HCT116 (cell line): Measurements from ENCODE around the gene EBLN1. TPM values are rescaled to one million over a fixed set of nuclear protein-coding genes. Genes with fewer than 3 reads are reported as not detected.

Experiments
- ATAC-seq: fragments of 200-7000 bp; cut with Tn5 transposase; 2 replicates; pipeline ENCODE4 v1.9.1; 2020; ENCODE audit warnings: mild to moderate bottlenecking, moderate library complexity
- BruUV-seq: library from RNA; stranded (reverse); fragments of 400-500 nt; replicated peaks from 2 replicates; lab custom pipeline; 2021; lab: Mats Ljungman, UMichigan
- CTCF ChIA-PET: fragments of 300-600 bp; sonication (Branson Sonifier 250); formaldehyde crosslinking; loops from one replicate; lab custom pipeline; 2021; ENCODE audit warnings: antibody characterized with exemption; lab: Charles Lee
- POLR2A ChIA-PET: fragments of 300-600, 350-600 bp; sonication (Branson Sonifier 250); formaldehyde crosslinking; loops from one replicate; lab custom pipeline; 2021; ENCODE audit warnings: antibody characterized with exemption; lab: Charles Lee
- RAD21 ChIA-PET, 2 experiments: fragments of 300-600 bp; sonication (Branson Sonifier 250); formaldehyde crosslinking; loops; one replicate each; lab custom pipeline; 2023; ENCODE audit warnings: low total read pairs in 2 of 2; ENCODE audit not compliant: uncharacterized antibody in 2 of 2, unreplicated experiment in 2 of 2, low non-redundant PET in 1 of 2; lab: Charles Lee
- DNase-seq: peaks from one replicate; pipeline ENCODE4 v3.0.0-alpha.2; 2010; ENCODE audit warnings: low read depth, low spot score
- H2AFZ ChIP-seq: fragments of 200-600 bp; shearing (Covaris generic), sonication (generic); 2 replicates; pipeline ENCODE4 v1.6.1; 2017; ENCODE audit warnings: low read depth, mixed run types, mixed read lengths, antibody characterized with exemption, low read length; ENCODE audit not compliant: poor library complexity, severe bottlenecking
- H3K27ac ChIP-seq: 2 replicates; pipeline ENCODE4 v1.5.1; 2012; ENCODE audit warnings: low read depth, low read length
- H3K27me3 ChIP-seq: fragments of 200-600 bp; sonication (generic); 2 replicates; pipeline ENCODE4 v1.6.1; 2016; ENCODE audit warnings: mixed run types, low read length, mixed read lengths; ENCODE audit not compliant: insufficient read depth
- H3K36me3 ChIP-seq, 2 experiments: fragments of 200-500 bp in 1 of 2; fragments of 200-600 bp in 1 of 2; sonication (Bioruptor generic) in 1 of 2; sonication (generic) in 1 of 2; 2 replicates each; pipeline versions ENCODE4 v1.5.1 to v1.6.1; 2014 to 2016; ENCODE audit warnings: low read length in 2 of 2, inconsistent platforms in 1 of 2, mixed read lengths in 1 of 2, mixed run types in 1 of 2; ENCODE audit not compliant: insufficient read depth in 2 of 2, control insufficient read depth in 1 of 2
- H3K4me1 ChIP-seq, 2 experiments: fragments of 200-600 bp in 1 of 2; sonication (generic) in 1 of 2; 2 replicates each; pipeline versions ENCODE4 v1.5.1 to v1.6.1; 2012 to 2017; ENCODE audit warnings: low read length in 2 of 2, inconsistent platforms in 1 of 2, mild to moderate bottlenecking in 1 of 2, mixed read lengths in 1 of 2, mixed run types in 1 of 2, moderate library complexity in 1 of 2; ENCODE audit not compliant: insufficient read depth in 2 of 2, control insufficient read depth in 1 of 2
- H3K4me2 ChIP-seq: fragments of 200-600 bp; sonication (generic); 2 replicates; pipeline ENCODE4 v1.6.1; 2017; ENCODE audit warnings: mixed run types, low read length, mixed read lengths
- H3K4me3 ChIP-seq, 2 experiments: fragments of 200-600 bp in 1 of 2; sonication (generic) in 1 of 2; replicated peaks in 1 of 2; 2 replicates each; pipeline ENCODE4 v1.5.1; 2011 to 2016; ENCODE audit warnings: low read length in 2 of 2, control low read depth in 1 of 2, low read depth in 1 of 2, mild to moderate bottlenecking in 1 of 2, mixed read lengths in 1 of 2, mixed run types in 1 of 2
- H3K79me2 ChIP-seq: fragments of 200-600 bp; sonication (generic); 2 replicates; pipeline ENCODE4 v1.6.1; 2017; ENCODE audit warnings: mild to moderate bottlenecking, mixed run types, low read length, moderate library complexity, mixed read lengths; ENCODE audit not compliant: insufficient read depth
- H3K9ac ChIP-seq: fragments of 200-600 bp; sonication (generic); 2 replicates; pipeline ENCODE4 v1.6.1; 2016; ENCODE audit warnings: low read length, mixed read lengths
- H3K9me2 ChIP-seq: fragments of 200-600 bp; sonication (generic), shearing (Covaris generic); 2 replicates; pipeline ENCODE4 v1.6.1; 2017; ENCODE audit warnings: mixed run types, mild to moderate bottlenecking, moderate library complexity; ENCODE audit not compliant: insufficient read depth
- H3K9me3 ChIP-seq, 2 experiments: fragments of 200-500 bp in 1 of 2; fragments of 200-600 bp in 1 of 2; sonication (Bioruptor generic) in 1 of 2; sonication (generic) in 1 of 2; 2 replicates each; pipeline ENCODE4 v1.6.1; 2014 to 2017; ENCODE audit warnings: low read length in 2 of 2, mixed read lengths in 2 of 2, inconsistent platforms in 1 of 2, low read depth in 1 of 2, mild to moderate bottlenecking in 1 of 2, mixed run types in 1 of 2, moderate library complexity in 1 of 2; ENCODE audit not compliant: control insufficient read depth in 1 of 2, insufficient read depth in 1 of 2
- H4K20me1 ChIP-seq: fragments of 200-600 bp; sonication (generic), shearing (Covaris generic); 2 replicates; pipeline ENCODE4 v1.6.1; 2017; ENCODE audit warnings: mixed run types, mild to moderate bottlenecking, moderate library complexity; ENCODE audit not compliant: insufficient read depth
- CBX3 ChIP-seq: IDR thresholded peaks from 2 replicates; pipeline ENCODE4 v1.6.1; 2012; ENCODE audit warnings: low read depth
- CEBPB ChIP-seq: IDR thresholded peaks from 2 replicates; pipeline ENCODE4 v1.6.1; 2012; ENCODE audit warnings: low read depth
- ELF1 ChIP-seq: IDR thresholded peaks from 2 replicates; pipeline ENCODE4 v1.6.1; 2012; ENCODE audit warnings: low read depth, borderline replicate concordance
- EZH2 ChIP-seq: fragments of 200-600 bp; sonication (generic); IDR thresholded peaks from 2 replicates; pipeline ENCODE4 v1.6.1; 2017; ENCODE audit warnings: antibody characterized with exemption, mixed run types
- EZH2phosphoT487 ChIP-seq: fragments of 200-600 bp; IDR thresholded peaks from 2 replicates; pipeline ENCODE4 v1.6.1; 2018; ENCODE audit warnings: antibody characterized with exemption, borderline replicate concordance
- POLR2A ChIP-seq: IDR thresholded peaks from 2 replicates; pipeline ENCODE4 v1.7.0; 2011; ENCODE audit warnings: borderline replicate concordance; ENCODE audit not compliant: insufficient read depth, insufficient read length; ENCODE audit errors: extremely low read depth
- SIN3A ChIP-seq: IDR thresholded peaks from 2 replicates; pipeline ENCODE4 v1.6.1; 2012; ENCODE audit warnings: low read depth
- SRF ChIP-seq: IDR thresholded peaks from 2 replicates; pipeline ENCODE4 v1.6.1; 2012; ENCODE audit warnings: low read depth
- TCF7L2 ChIP-seq: IDR thresholded peaks from 2 replicates; pipeline ENCODE4 v1.7.0; 2011; ENCODE audit warnings: borderline replicate concordance, inconsistent platforms; ENCODE audit not compliant: insufficient read depth, insufficient read length; ENCODE audit errors: extremely low read depth
- ZFX ChIP-seq: fragments of 450-650 bp; IDR thresholded peaks from 2 replicates; pipeline ENCODE4 v1.6.1; 2017
- ZNF274 ChIP-seq: fragments of 200-500 bp; sonication (Bioruptor generic); IDR thresholded peaks from 2 replicates; pipeline ENCODE4 v1.6.1; 2014; ENCODE audit warnings: mild to moderate bottlenecking, low read depth, low read length, inconsistent platforms
- intact Hi-C: fragments of 100-400 bp; cut with micrococcal nuclease; formaldehyde crosslinking; loops from 2 replicates; pipeline ENCODE4 v1.10.0; 2022
- total RNA-seq: library from RNA; stranded (reverse); gene quantifications from one replicate; pipeline ENCODE4 v1.2.1, GENCODE V29; 2021; ENCODE audit not compliant: unreplicated experiment
- TF ChIP-seq, protein P1 (sequence below): IDR thresholded peaks from 2 replicates; pipeline ENCODE4 v1.6.1; 2012; ENCODE audit warnings: low read depth
- TF ChIP-seq, protein P2 (sequence below), 3 experiments: fragments of 200-600 bp in 1 of 3; sonication (generic) in 1 of 3; IDR thresholded peaks in 2 of 3; conservative IDR thresholded peaks in 1 of 3; 2 replicates each; pipeline ENCODE4 v1.5.1; 2012 to 2017; ENCODE audit warnings: low read depth in 2 of 3, low read length in 2 of 3, antibody characterized with exemption in 1 of 3, borderline replicate concordance in 1 of 3, control low read depth in 1 of 3, mild to moderate bottlenecking in 1 of 3, mixed read lengths in 1 of 3, mixed run types in 1 of 3, moderate library complexity in 1 of 3; ENCODE audit not compliant: insufficient read depth in 1 of 3

The EBLN1 gene
- total RNA-seq, 1 experiment from 2014 or later = not detected

DNA sequence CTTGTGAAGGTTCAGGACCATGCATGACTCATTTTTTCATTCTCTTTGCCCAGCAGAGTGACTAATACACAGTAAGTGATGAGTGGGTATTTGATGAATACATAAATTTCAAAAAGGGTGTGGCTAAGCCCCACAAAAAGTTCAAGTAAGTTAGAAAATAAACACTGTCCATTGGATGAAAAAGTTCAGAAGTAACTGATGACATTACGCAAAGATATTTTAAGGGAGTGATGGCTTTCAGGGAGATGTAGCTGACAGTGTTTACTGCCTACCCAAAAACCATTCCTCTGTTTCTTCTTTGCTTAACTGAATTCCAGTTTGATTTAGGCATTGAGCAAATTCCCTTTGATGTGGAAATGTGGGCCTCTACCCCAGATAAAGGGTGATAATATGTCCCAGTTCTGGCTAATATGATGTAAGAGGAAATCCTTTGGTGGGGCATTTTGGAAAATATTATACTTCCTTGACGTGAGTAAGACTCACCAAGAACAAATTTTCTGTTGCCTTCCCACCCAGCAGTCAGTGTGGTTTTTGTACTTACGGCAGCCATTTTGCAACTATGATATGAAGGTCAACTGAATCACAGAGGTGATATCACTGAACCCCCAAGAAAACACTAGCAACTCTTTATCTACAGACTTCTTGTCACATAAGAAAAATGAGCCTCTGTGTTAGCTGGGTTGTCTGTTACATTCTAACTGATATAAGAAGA is 29.0 kb upstream of the EBLN1 start (continued):
- TF ChIP-seq, protein P1, sequence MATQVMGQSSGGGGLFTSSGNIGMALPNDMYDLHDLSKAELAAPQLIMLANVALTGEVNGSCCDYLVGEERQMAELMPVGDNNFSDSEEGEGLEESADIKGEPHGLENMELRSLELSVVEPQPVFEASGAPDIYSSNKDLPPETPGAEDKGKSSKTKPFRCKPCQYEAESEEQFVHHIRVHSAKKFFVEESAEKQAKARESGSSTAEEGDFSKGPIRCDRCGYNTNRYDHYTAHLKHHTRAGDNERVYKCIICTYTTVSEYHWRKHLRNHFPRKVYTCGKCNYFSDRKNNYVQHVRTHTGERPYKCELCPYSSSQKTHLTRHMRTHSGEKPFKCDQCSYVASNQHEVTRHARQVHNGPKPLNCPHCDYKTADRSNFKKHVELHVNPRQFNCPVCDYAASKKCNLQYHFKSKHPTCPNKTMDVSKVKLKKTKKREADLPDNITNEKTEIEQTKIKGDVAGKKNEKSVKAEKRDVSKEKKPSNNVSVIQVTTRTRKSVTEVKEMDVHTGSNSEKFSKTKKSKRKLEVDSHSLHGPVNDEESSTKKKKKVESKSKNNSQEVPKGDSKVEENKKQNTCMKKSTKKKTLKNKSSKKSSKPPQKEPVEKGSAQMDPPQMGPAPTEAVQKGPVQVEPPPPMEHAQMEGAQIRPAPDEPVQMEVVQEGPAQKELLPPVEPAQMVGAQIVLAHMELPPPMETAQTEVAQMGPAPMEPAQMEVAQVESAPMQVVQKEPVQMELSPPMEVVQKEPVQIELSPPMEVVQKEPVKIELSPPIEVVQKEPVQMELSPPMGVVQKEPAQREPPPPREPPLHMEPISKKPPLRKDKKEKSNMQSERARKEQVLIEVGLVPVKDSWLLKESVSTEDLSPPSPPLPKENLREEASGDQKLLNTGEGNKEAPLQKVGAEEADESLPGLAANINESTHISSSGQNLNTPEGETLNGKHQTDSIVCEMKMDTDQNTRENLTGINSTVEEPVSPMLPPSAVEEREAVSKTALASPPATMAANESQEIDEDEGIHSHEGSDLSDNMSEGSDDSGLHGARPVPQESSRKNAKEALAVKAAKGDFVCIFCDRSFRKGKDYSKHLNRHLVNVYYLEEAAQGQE = no peak
- peak; percentile 78 for TF ChIP-seq CEBPB

DNA sequence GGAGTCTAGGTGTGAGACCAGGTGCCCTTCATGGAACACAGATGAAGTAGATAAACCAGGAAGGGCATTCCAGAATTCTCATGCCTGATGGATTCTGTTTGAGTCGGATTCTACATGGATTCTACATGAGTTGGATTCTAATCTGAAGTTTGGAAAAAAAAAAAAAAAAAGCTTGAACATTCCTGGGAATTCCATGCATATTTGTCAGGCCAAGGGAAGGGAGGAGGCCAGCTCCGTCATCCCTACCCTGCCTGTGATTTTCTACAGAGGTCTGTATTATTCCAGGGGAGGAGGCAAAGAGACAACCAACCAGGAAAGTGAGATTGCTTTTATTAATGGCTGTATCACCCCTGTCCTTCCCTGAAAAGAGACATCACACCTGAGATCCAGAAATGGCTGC is 27.8 kb upstream of the EBLN1 start:
- H3K36me3 ChIP-seq = no peaks in the 10 kb centered on the region
- H3K27me3 ChIP-seq = no peaks in the 10 kb centered on the region
- ATAC-seq (no peak), DNase-seq (no peak)
- no peak overlapping the region for H3K4me3 ChIP-seq
- peak overlapping the region; percentile 67 for H3K4me2 ChIP-seq
- H3K27ac ChIP-seq = peak overlapping the region; percentile 74; the same call in 1 of the 2 replicates
- H3K9me2 ChIP-seq = no peaks in the 10 kb centered on the region
- H3K79me2 ChIP-seq = no peaks in the 10 kb centered on the region
- peaks cover 28 to 50% of the 10 kb centered on the region in 2 experiments for H3K4me1 ChIP-seq
- H4K20me1 ChIP-seq = no peaks in the 10 kb centered on the region
- intact Hi-C loops = loop anchor here (5.0 kb wide), 2 partner anchors 182 to 243 kb away; partner anchors contain the start of gene DNAJC1
- H3K9me3 ChIP-seq = no peaks in the 10 kb centered on the region
- CTCF ChIA-PET = no interaction called here
- POLR2A ChIA-PET = interaction anchor here (1.0 kb wide), 1 partner anchor 252 kb away, joined by 3 read pairs; no protein-coding TSS in a partner anchor
- peak overlapping the region; percentile 32 for H3K9ac ChIP-seq
- RAD21 ChIA-PET = interaction anchor here in 1 of 2 experiments (0.7 kb wide), 1 partner anchor 69 kb away, joined by 3 read pairs; no protein-coding TSS in a partner anchor
- BruUV-seq = no TSS peak
- H2AFZ ChIP-seq = no peak overlapping the region
- TF ChIP-seq SRF = no peak
- no peak for TF ChIP-seq SIN3A
- no peak for TF ChIP-seq EZH2
- TF ChIP-seq ZFX = no peak
- TF ChIP-seq, protein P2, sequence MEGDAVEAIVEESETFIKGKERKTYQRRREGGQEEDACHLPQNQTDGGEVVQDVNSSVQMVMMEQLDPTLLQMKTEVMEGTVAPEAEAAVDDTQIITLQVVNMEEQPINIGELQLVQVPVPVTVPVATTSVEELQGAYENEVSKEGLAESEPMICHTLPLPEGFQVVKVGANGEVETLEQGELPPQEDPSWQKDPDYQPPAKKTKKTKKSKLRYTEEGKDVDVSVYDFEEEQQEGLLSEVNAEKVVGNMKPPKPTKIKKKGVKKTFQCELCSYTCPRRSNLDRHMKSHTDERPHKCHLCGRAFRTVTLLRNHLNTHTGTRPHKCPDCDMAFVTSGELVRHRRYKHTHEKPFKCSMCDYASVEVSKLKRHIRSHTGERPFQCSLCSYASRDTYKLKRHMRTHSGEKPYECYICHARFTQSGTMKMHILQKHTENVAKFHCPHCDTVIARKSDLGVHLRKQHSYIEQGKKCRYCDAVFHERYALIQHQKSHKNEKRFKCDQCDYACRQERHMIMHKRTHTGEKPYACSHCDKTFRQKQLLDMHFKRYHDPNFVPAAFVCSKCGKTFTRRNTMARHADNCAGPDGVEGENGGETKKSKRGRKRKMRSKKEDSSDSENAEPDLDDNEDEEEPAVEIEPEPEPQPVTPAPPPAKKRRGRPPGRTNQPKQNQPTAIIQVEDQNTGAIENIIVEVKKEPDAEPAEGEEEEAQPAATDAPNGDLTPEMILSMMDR (IDR thresholded peaks at IDR 0.05 in 2 of 3, conservative IDR thresholded peaks at IDR 0.05 in 1 of 3; ENCODE audit: borderline replicate concordance in 1 of 3, insufficient read depth in 1 of 3, low read depth in 2 of 3, low read length in 2 of 3) = no peak
- TF ChIP-seq ELF1 = no peak
- TF ChIP-seq POLR2A = no peak
- TF ChIP-seq TCF7L2 = no peak
- no peak for TF ChIP-seq CEBPB
- no peak for TF ChIP-seq EZH2phosphoT487
- TF ChIP-seq ZNF274 = no peak
- TF ChIP-seq CBX3 = no peak
- TF ChIP-seq, protein P1 = no peak
